Measurements from ENCODE around the gene ATXN7. TPM values are rescaled to one million over a fixed set of nuclear protein-coding genes. Genes with fewer than 3 reads are reported as not detected.

Gene ATXN7
- polyA plus RNA-seq, 3 donors, result 5.2 to 8.4 (median 5.5) TPM

- H3K27ac ChIP-seq (ENCODE audit: low read depth, low read length), result no peak overlapping the region
- 82 to 87% (median 83%) methylated on average over 6 of the region's 6 CpGs for WGBS, 3 donors
Observed at GRCh38 chr3:63921741-63922482, 58.2 kb downstream of the ATXN7 start.

- WGBS, 3 donors, result 42 to 92% (median 86%) methylated on average over 2 of the region's 2 CpGs
- H3K27ac ChIP-seq (ENCODE audit: low read depth, low read length), result no peak overlapping the region
Observed at GRCh38 chr3:63922491-63923199, 59.0 kb downstream of the ATXN7 start.

DNA sequence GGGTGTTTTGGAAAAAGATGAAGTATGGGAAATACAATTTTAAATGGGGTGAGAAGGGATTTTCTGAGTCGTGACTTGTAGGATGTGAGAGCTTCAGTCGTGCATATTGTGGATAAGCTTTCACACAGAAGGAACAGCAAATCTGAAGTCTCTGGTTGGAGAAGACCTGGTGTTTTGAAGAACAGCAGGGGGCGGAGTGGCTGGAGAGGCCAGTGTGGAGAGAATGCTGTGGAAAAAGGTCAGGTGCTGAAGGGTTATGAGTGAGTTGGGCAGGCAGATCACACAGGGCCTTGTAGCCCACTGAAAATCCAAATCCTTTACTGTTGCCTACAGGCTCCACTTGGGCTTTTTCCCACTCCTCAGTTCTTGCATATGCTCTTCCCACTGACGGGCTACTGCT is 62.6 kb downstream of the ATXN7 start:
- 97 to 99% (median 98%) methylated on average over 4 of the region's 4 CpGs for WGBS, 3 donors
- H3K27ac ChIP-seq (ENCODE audit: low read depth, low read length), result no peak overlapping the region

DNA sequence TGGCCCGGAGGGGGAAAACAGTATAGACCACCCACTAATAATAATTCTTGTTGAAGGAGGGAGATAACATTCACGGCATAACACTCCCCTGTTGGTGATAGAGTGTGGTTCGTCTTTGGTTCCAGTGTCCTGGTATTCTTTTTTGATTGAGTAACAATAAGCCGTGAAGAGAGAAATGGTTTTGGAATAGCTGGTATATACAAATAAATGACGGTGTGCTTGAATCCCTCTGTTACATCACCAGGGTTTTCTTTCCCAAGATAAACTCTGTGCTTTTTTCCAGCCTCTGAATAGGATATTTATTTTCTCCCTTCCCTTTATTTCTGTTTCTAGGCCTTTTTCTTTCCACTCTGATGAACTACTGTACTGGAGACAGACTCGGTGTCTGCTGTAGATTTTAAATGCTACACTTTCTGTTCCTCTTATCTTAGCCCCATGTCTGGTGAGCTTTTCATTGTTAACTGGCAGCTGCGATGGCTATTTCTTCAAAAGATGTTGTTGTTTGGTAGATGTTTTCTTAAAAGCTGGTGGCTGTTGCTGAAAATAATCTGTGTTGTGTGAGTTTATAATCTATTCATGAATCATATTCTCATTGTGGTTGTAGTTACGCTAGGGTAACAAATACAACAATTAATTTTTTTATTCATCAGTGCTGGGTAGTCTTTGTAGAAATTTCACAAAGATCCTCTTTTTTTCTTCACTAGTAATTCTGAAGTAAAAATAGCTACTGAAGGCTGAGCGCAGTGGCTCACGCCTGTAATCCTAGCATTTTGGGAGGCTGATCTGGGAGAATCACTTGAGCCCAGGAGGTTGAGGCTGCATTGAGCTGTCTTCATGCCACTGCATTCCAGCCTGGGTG is 64.0 kb downstream of the ATXN7 start:
- 56 to 82% (median 82%) methylated on average over 10 of the region's 10 CpGs for WGBS, 3 donors

GRCh38 chr3:63931290-63931689 is 67.6 kb downstream of the ATXN7 start:
- 70 to 92% (median 91%) methylated on average over 3 of the region's 3 CpGs for WGBS, 3 donors

More for the DNA sequence above, 64.0 kb downstream of the ATXN7 start:
- H3K27ac ChIP-seq (ENCODE audit: low read depth, low read length), result no peak overlapping the region

GRCh38 chr3:63932509-63933212 is 69.0 kb downstream of the ATXN7 start:
- 44 to 77% (median 71%) methylated on average over 3 of the region's 3 CpGs for WGBS, 3 donors
- no peak overlapping the region for H3K27ac ChIP-seq (ENCODE audit: low read depth, low read length)

More at GRCh38 chr3:63931290-63931689, 67.6 kb downstream of the ATXN7 start:
- no peak overlapping the region for H3K27ac ChIP-seq (ENCODE audit: low read depth, low read length)

GRCh38 chr3:63933459-63933858 is 69.8 kb downstream of the ATXN7 start:
- no peak overlapping the region for H3K27ac ChIP-seq (ENCODE audit: low read depth, low read length)
- 93 to 95% (median 95%) methylated on average over 1 of the region's 1 CpG for WGBS, 3 donors

DNA sequence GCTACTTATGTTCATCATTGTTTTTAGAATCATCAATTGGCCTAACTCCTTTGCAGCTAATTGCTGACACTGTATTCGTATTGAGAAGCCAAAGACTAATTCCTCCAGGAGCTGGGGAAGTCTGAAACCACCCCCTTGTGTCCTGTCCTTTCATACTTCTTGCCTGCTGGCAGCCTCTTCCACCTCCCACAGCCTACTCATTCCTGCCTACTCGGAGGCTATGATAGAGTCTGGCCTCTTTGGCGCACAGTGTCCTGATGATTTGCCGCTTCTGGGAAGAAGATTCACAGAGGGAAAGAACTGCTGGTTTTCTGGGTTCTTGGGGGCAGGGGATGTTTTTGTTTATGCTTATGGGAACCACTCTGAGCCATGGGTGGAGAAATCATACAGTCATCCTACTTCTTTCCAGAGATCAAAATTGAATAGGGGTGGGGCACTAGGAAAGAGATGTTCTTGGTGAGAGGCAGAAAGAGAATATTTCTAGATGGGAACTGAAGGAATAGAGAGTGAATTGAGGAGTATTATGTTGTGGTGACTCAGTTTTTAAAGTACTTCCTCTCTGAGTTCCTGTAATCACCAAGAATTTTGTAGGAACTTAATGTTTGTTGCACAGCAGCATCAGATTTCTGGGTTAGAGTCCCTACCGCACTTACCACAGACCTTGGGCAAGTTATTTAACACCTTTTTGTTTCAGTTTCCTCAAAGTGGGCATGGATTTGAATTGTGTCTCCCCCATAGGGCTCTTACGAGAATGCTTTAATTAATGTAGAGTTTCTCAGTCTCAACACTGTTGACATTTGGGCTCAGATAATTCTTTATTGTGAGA is 70.6 kb downstream of the ATXN7 start:
- 60 to 80% (median 65%) methylated on average over 6 of the region's 6 CpGs for WGBS, 3 donors

GRCh38 chr3:63936925-63937324 is 73.3 kb downstream of the ATXN7 start:
- no peak overlapping the region for H3K27ac ChIP-seq (ENCODE audit: low read depth, low read length)
- 42 to 68% (median 64%) methylated on average over 4 of the region's 4 CpGs for WGBS, 3 donors

More for the DNA sequence above, 70.6 kb downstream of the ATXN7 start:
- H3K27ac ChIP-seq (ENCODE audit: low read depth, low read length), result peak overlapping the region; percentile 72

DNA sequence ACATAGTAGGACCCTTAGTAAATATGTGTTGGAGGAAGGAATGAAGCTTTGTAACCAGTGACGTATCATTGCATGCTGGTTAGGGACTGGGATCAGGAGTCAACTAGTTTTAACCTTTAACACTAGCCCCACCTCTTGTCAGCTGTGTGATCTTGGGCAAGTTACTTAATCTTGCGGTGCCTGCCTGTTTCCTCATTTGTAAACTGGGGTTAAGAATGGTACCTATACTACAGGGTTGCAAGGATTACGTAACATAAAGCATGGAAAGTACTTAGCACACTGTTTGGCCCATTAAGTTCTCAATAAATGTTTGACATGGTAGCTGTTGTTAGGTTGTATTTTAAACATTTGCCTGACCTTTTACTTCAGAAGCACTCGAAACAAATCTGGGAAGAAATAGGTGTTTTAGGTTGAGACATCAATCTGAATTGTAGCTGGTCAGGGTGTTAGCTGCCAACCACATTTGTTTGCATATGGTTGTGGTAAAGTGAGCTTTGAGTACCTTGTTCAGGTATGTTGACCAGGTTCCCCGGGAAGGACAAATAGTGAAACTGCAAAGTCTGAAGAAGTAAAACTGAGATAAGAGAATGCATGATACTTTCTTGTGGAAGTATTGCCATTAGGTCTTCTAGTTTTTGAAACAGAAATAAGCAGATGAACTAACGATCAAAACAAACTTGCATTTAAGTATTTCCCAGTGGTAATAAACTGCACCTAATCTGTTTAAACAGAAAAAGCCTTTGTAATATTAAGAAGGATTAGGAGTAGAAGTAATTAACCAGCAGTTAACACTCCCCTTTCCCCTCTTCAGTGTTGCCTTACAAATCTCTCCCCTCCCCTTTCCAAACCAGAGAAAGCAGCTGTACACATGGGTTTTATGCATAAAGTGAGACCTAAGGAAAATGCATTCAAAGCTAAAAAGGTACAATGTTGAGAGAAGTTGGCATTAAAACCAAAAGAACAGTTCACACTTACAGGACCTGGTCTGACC is 74.3 kb downstream of the ATXN7 start:
- H3K27ac ChIP-seq (ENCODE audit: low read depth, low read length), result no peak overlapping the region
- 40 to 68% (median 68%) methylated on average over 6 of the region's 6 CpGs for WGBS, 3 donors

GRCh38 chr3:63940389-63940757 is 76.7 kb downstream of the ATXN7 start:
- 53 to 86% (median 84%) methylated on average over 4 of the region's 4 CpGs for WGBS, 3 donors

DNA sequence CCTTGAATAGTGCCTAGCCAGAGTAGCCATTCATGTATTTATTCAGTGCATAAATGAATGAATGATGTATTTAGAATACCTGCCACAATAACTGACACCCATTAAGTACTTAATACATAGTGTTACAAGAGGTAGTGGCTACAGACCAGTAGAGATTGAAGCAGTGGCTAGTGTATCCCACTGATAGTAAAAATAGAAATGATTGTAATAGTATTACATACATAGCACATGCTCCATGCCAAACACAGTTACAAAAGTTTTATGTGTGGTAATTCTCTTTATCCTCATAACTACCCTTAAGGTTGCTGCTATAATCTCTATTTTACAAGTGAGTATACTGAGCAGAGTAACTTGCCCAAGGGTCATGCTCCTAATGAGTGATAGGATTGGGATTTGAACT is 78.9 kb downstream of the ATXN7 start:
- H3K27ac ChIP-seq (ENCODE audit: low read depth, low read length), result no peak overlapping the region

More at GRCh38 chr3:63940389-63940757, 76.7 kb downstream of the ATXN7 start:
- H3K27ac ChIP-seq (ENCODE audit: low read depth, low read length), result no peak overlapping the region

DNA sequence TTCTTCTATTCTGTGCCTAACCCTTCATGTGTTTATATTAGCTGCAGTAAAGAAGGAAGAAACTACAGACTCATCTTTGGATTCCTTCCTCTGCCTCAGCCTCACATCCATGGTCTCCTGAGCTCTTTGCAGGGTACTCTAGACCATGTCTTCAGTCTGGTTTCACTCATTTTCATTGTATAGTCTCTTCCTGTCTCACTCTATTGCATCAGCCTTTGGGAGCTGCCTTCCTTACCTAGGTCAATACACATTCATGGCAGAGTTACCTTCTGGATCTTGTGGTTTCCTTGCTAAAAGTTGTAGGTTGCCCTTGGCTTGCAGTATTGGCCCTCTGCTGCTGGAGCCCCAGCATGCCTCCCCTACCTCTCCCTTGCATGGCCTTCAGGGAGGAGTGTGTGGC is 80.0 kb downstream of the ATXN7 start:
- no peak overlapping the region for H3K27ac ChIP-seq (ENCODE audit: low read depth, low read length)

GRCh38 chr3:63945558-63946096 is 82.0 kb downstream of the ATXN7 start:
- no peak overlapping the region for H3K27ac ChIP-seq (ENCODE audit: low read depth, low read length)
- 31 to 82% (median 69%) methylated on average over 3 of the region's 3 CpGs for WGBS, 3 donors

- H3K27ac ChIP-seq (ENCODE audit: low read depth, low read length), result no peak overlapping the region
- WGBS, 3 donors, result 38 to 97% (median 94%) methylated on average over 2 of the region's 2 CpGs
Observed at GRCh38 chr3:63946753-63947152, 83.1 kb downstream of the ATXN7 start.

- WGBS, 3 donors, result 56 to 92% (median 81%) methylated on average over 2 of the region's 2 CpGs
- no peak overlapping the region for H3K27ac ChIP-seq (ENCODE audit: low read depth, low read length)
Observed at GRCh38 chr3:63947594-63947993, 83.9 kb downstream of the ATXN7 start.
